Heart right ventricle (tissue), 16 donors: ENCODE measurements around the gene BRICD5. TPM values are rescaled to one million over a fixed set of nuclear protein-coding genes. Genes with fewer than 3 reads are reported as not detected.

Experiments used
- ATAC-seq, 8 donors: fragments of 200-7000 bp; cut with Tn5 transposase; one replicate each; pipeline ENCODE4 v1.9.1; 2020; ENCODE audit warnings: mild to moderate bottlenecking in 8 of 8, moderate library complexity in 8 of 8, moderate number of reproducible peaks in 1 of 8
- DNase-seq, 2 donors: peaks; one replicate each; pipeline ENCODE4 v3.0.0-alpha.2; 2020
- H3K27ac ChIP-seq, 10 donors: fragments of 200-600 bp; sonication (generic) in 2 of 10; one replicate each; pipeline versions ENCODE4 v1.5.0 to v1.8.0; 2020 to 2022; ENCODE audit warnings: mild to moderate bottlenecking in 3 of 10
- H3K27me3 ChIP-seq, 7 donors: fragments of 200-600 bp; one replicate each; pipeline ENCODE4 v1.8.0; 2021 to 2022; ENCODE audit warnings: mild to moderate bottlenecking in 2 of 7
- H3K36me3 ChIP-seq, 9 donors: fragments of 200-600 bp; sonication (generic) in 1 of 9; one replicate each; pipeline versions ENCODE4 v1.5.0 to v1.8.0; 2020 to 2022; ENCODE audit warnings: mild to moderate bottlenecking in 2 of 9
- H3K4me1 ChIP-seq, 9 donors: fragments of 200-600 bp; sonication (generic) in 1 of 9; one replicate each; pipeline versions ENCODE4 v1.5.0 to v1.8.0; 2020 to 2022; ENCODE audit warnings: mild to moderate bottlenecking in 4 of 9
- H3K4me3 ChIP-seq, 10 donors: fragments of 200-600 bp; sonication (generic) in 2 of 10; one replicate each; pipeline versions ENCODE4 v1.5.0 to v1.8.0; 2020 to 2022; ENCODE audit warnings: mild to moderate bottlenecking in 7 of 10, moderate library complexity in 2 of 10
- H3K9me3 ChIP-seq, 11 donors: fragments of 200-600 bp in 10 of 11; sonication (generic) in 2 of 11; one replicate each; pipeline versions ENCODE4 v1.5.0 to v1.8.0; 2013 to 2022; ENCODE audit warnings: mild to moderate bottlenecking in 2 of 11, control low read depth in 1 of 11, moderate library complexity in 1 of 11
- WGBS, 2 donors: extraction: QIAGEN DNeasy Blood & Tissue Kit; methylation state at CpG; one replicate each; pipeline ENCODE4 v1.1.7; 2013; ENCODE audit warnings: inconsistent platforms in 1 of 2; 5-methylcytosine and 5-hydroxymethylcytosine counted together
- intact Hi-C, 10 donors: fragments of 100-400 bp; cut with DNase I; formaldehyde crosslinking; loops; one replicate each; pipeline versions ENCODE4 v1.11.1 to v1.14.2; 2022
- polyA plus RNA-seq, 2 donors: library from polyadenylated mRNA; stranded (reverse); fragments of 200-250 nt; gene quantifications; one replicate each; pipeline ENCODE4 v1.2.3, GENCODE V29; 2013
- total RNA-seq, 10 donors: library from RNA; stranded (reverse); fragmentation: NEBNext Ultra II Directional in 3 of 10; extraction: Animal tissue kit (Norgen Biotek cat#: 25700) in 3 of 10; gene quantifications; one replicate each; pipeline versions ENCODE4 v1.2.1 to v1.2.4, GENCODE V29; 2021 to 2023
- TF ChIP-seq, protein P1 (sequence below), 9 donors: fragments of 200-600 bp; sonication (generic) in 2 of 9; IDR thresholded peaks; one replicate each; pipeline versions ENCODE4 v1.5.0 to v1.8.0; 2021 to 2022; ENCODE audit warnings: antibody characterized with exemption in 9 of 9, mild to moderate bottlenecking in 5 of 9, moderate library complexity in 1 of 9
- donor health status: Arrhythmogenic right ventricular cardiomyopathy.
- donor health status: ischemic (EF 13 %, LVEDD 7.1; RV severe dilation, severe dysfunction).
- donor health status: healthy with polysubstance abuse.
- donor health status: DM: no; HTN: yes; CAD: no.
- donor health status: DM: no; HTN: no; CAD: no.
- donor health status: ischemic (EF 25% LVEDD 6.9; RV normal size, moderate dysfunction).
- donor health status: ischemic (EF 25% LVEDD 5.7; RV mildly dilated, moderate dysfunction).
- donor health status: healthy.
- donor health status: DM: yes; HTN: yes; CAD: no.
- donor health status: Ischemic cardiomyopathy.
- donor health status: ischemic (EF 35%, LVEDD 5.7; RV mildly dilated, moderate dysfunction).
- donor health status: nonischemic (EF 11% LVEDD 7.7; RV severe dilation, severe dysfunction).
- donor health status: DM: yes; HTN: yes; CAD: no.
- donor health status: PGD.
- donor health status: ischemic (EF 29% LVEDD 5.4; RV normal size, mild dysfunction).
- donor health status: nonischemic (EF 23%, LVEDD 6.1; RV moderate dilation, normal function).

The BRICD5 gene
- total and polyA plus RNA-seq, 12 donors, result 4.3 to 31.7 (median 7.7) TPM

DNA sequence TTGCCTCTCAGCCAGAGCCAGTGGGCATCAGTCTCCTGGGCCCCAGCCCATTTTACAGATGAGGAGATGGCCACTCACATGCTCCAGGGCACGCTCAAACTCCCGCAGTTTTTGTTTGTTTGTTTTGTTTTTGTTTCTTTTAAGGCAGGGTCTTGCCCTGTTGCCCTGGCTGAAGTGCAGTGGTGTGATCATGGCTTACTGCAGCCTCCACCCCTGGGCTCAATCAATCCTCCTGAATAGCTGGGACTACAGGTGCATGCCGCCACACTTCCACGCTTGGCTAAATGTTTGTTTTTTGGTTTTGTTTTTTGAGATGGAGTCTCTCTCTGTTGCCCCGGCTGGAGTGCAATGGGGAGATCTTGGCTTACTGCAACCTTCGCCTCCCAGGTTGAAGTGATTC is 16.3 kb upstream of the BRICD5 start:
- no peaks in the 10 kb centered on the region for H3K27me3 ChIP-seq
- intact Hi-C loops, result no loop called here
- H3K27ac ChIP-seq, result peak overlapping the region in 1 of 10 donors; percentile 35
- no peak for ATAC-seq
- TF ChIP-seq, protein P1, sequence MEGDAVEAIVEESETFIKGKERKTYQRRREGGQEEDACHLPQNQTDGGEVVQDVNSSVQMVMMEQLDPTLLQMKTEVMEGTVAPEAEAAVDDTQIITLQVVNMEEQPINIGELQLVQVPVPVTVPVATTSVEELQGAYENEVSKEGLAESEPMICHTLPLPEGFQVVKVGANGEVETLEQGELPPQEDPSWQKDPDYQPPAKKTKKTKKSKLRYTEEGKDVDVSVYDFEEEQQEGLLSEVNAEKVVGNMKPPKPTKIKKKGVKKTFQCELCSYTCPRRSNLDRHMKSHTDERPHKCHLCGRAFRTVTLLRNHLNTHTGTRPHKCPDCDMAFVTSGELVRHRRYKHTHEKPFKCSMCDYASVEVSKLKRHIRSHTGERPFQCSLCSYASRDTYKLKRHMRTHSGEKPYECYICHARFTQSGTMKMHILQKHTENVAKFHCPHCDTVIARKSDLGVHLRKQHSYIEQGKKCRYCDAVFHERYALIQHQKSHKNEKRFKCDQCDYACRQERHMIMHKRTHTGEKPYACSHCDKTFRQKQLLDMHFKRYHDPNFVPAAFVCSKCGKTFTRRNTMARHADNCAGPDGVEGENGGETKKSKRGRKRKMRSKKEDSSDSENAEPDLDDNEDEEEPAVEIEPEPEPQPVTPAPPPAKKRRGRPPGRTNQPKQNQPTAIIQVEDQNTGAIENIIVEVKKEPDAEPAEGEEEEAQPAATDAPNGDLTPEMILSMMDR (IDR thresholded peaks at IDR 0.05), result no peak
- no peak for DNase-seq
- 93 to 96% methylated on average over 6 of the region's 6 CpGs for WGBS, 2 donors
- H3K9me3 ChIP-seq, result no peaks in the 10 kb centered on the region
- H3K4me1 ChIP-seq, result peaks cover 10 to 32% (median 25%) of the 10 kb centered on the region in 9 donors
- H3K4me3 ChIP-seq, result no peak overlapping the region
- H3K36me3 ChIP-seq, result peaks cover 6 to 61% (median 24%) of the 10 kb centered on the region in 9 donors

DNA sequence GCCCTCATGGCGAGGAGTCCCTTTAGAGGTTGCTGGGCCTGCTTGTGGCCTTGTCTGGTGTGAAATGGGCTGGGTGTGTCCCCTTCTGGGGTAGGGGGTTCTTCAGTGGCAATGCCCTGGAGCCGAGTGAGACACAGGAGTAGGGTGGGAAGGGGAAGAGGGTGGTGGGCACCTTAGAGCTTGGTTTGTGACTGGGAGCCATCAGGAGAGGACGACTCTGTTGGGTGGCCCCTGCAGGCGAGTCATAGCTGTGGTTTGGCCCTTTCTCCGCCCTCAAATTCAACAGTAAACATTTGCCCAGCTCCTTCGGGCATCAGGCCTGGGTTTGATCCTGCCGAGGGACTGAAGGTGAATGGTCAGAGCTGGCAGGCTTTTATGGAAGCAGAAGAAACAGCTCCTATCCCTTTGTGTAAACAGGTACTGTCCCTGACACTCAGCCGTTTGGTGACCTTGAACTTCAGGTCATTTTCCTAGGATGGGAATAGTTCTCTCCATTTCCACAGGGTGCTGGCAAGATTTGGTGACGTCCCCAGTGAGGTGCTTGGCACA is 15.7 kb upstream of the BRICD5 start:
- peaks cover 10 to 32% (median 25%) of the 10 kb centered on the region in 9 donors for H3K4me1 ChIP-seq
- no peak overlapping the region for H3K4me3 ChIP-seq
- no peaks in the 10 kb centered on the region for H3K27me3 ChIP-seq
- peaks cover 2 to 55% (median 23%) of the 10 kb centered on the region in 9 donors for H3K36me3 ChIP-seq
- DNase-seq, result no peak
- TF ChIP-seq, protein P1 (IDR thresholded peaks at IDR 0.05), result no peak
- ATAC-seq, result no peak
- H3K27ac ChIP-seq, result peak overlapping the region in 1 of 10 donors; percentile 35
- 71 to 74% methylated on average over 9 of the region's 9 CpGs for WGBS, 2 donors
- intact Hi-C loops, result no loop called here
- no peaks in the 10 kb centered on the region for H3K9me3 ChIP-seq

DNA sequence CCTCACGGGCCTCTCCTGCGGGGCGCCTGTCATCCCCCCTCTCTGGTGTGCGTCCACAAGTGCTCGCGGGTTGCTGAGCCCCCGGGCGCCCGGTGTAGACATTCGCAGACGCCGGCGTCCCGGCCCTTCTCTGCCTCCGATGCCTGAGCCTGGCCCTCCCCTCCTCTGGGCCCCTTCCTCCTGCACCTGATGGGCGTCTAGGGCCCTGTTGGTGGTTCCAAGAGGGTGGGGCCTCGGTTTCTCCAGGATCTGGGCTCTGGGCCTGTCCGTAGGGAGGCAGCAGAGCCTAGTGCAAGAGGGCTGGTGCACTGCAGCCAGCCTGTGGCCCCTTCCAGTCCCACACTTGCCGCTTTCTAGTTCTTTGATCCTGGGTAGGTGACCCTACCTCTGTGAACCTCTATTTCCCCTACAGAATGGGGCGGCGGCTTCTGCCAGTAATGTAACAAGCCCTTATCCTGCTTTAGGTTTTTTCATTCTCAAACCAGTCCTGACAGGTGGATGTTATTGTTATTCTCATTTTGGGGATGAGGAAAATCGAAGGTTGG is 13.4 kb upstream of the BRICD5 start:
- Histone ChIP-seq H3K27ac (peak overlapping the region; percentile 49 to 96 (median 90)), H3K4me1 (peaks cover 10 to 32% (median 25%) of the 10 kb centered on the region in 9 donors), H3K36me3 (peaks cover 0 to 32% (median 12%) of the 10 kb centered on the region in 9 donors), H3K4me3 (peak overlapping the region; percentile 69 to 96 (median 92)), H3K27me3 (no peaks in the 10 kb centered on the region), H3K9me3 (no peaks in the 10 kb centered on the region)
- intact Hi-C loops, result loop anchor here in 1 of 10 donors (5.0 kb wide), 1 partner anchor 212 kb away; no protein-coding TSS in a partner anchor
- WGBS, 2 donors, result 7 to 8% methylated on average over 22 of the region's 22 CpGs
- TF ChIP-seq, protein P1 (IDR thresholded peaks at IDR 0.05), result peak in 2 of 9 donors; percentile 23 to 31
- DNase-seq (peak; percentile 33 to 43), ATAC-seq (peak; percentile 22 to 66 (median 47))

DNA sequence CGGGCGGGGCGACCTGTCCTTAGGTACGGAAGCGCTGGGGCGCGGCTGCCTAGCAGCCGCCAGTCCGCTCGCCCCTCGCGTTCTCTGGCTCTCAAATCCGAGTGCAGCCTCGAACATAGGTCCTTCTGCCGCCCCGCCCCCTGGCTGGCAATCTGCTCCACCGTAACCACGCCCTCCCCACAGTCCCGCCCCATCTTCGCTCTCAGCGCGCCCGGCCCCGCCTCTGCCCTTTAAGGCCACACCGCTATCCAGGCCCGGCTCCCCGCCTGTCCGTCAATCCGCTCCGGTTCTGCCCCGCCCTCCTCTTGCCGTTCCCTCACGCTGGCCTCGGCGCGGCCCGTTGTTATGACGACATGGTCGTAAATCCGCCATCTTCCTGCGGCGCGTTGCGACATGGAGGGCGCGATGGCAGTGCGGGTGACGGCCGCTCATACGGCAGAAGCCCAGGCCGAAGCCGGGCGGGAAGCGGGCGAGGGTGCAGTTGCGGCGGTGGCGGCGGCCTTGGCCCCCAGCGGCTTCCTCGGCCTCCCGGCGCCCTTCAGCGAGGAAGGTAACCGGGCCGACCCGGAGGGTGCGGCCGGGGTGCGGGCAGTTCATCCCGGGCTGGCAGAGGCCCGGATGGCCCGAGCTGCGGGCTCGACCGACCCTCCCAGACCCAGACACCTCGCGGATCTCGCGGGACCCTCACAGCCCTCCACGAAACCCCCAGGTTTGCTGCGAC is 12.7 kb upstream of the BRICD5 start, which contains the start of gene E4F1:
E4F1 (plus strand) TSS at position 371 of the 721 bp plus-strand sequence; CDS start at position 394, 23 bp downstream.
- TF ChIP-seq, protein P1 (IDR thresholded peaks at IDR 0.05), result peak in 5 of 9 donors; percentile 8 to 34 (median 19)
- ATAC-seq (peak; percentile 99 to 100 (median 100)), DNase-seq (peak; percentile 100)
- intact Hi-C loops, result loop anchor here in 1 of 10 donors (5.0 kb wide), 1 partner anchor 211 kb away; no protein-coding TSS in a partner anchor
- H3K4me1 ChIP-seq, result peaks cover 10 to 32% (median 25%) of the 10 kb centered on the region in 9 donors
- no peaks in the 10 kb centered on the region for H3K27me3 ChIP-seq
- no peaks in the 10 kb centered on the region for H3K9me3 ChIP-seq
- peaks cover 0 to 26% (median 5%) of the 10 kb centered on the region in 9 donors for H3K36me3 ChIP-seq
- WGBS, 2 donors, result 0% methylated on average over 79 to 82 of the region's 82 CpGs
- peak within 1 kb of the TSS; percentile 49 to 96 (median 90) for H3K27ac ChIP-seq
- peak within 1 kb of the TSS; percentile 69 to 96 (median 92) for H3K4me3 ChIP-seq
